ENCODE data around the gene MCF2L2.

Gene MCF2L2

GRCh38 chr3:183161552-183162336 lies 266.7 kb downstream of the MCF2L2 start:
- Histone ChIP-seq H3K27me3 (peaks cover 14% of the 10 kb centered on the region), H3K4me3 (ENCODE audit: low read depth, low read length) (peak overlapping the region; percentile 65), H3K4me1 (no peaks in the 10 kb centered on the region), H3K9me3 (no peaks in the 10 kb centered on the region), H3K36me3 (no peaks in the 10 kb centered on the region)
- DNase-seq, result no peak
- no peak for TF ChIP-seq CTCF (IDR thresholded peaks at IDR 0.05; ENCODE audit: low read depth, low read length)

GRCh38 chr3:183160616-183161015 lies 267.8 kb downstream of the MCF2L2 start:
- Histone ChIP-seq H3K27me3 (peaks cover 14% of the 10 kb centered on the region), H3K4me1 (no peaks in the 10 kb centered on the region), H3K9me3 (no peaks in the 10 kb centered on the region), H3K36me3 (no peaks in the 10 kb centered on the region), H3K4me3 (ENCODE audit: low read depth, low read length) (no peak overlapping the region)
- no peak for TF ChIP-seq CTCF (IDR thresholded peaks at IDR 0.05; ENCODE audit: low read depth, low read length)
- DNase-seq, result no peak

GRCh38 chr3:183159333-183159732 lies 269.1 kb downstream of the MCF2L2 start:
- no peaks in the 10 kb centered on the region for H3K9me3 ChIP-seq
- no peaks in the 10 kb centered on the region for H3K36me3 ChIP-seq
- peaks cover 14% of the 10 kb centered on the region for H3K27me3 ChIP-seq
- DNase-seq, result no peak
- no peaks in the 10 kb centered on the region for H3K4me1 ChIP-seq
- TF ChIP-seq CTCF (IDR thresholded peaks at IDR 0.05; ENCODE audit: low read depth, low read length), result peak; percentile 51
- no peak overlapping the region for H3K4me3 ChIP-seq (ENCODE audit: low read depth, low read length)

GRCh38 chr3:183158551-183159006 lies 269.8 kb downstream of the MCF2L2 start:
- no peak for TF ChIP-seq CTCF (IDR thresholded peaks at IDR 0.05; ENCODE audit: low read depth, low read length)
- H3K27me3 ChIP-seq, result peaks cover 14% of the 10 kb centered on the region
- no peak for DNase-seq

GRCh38 chr3:183158113-183158512 lies 270.3 kb downstream of the MCF2L2 start:
- TF ChIP-seq CTCF (IDR thresholded peaks at IDR 0.05; ENCODE audit: low read depth, low read length), result no peak
- no peak for DNase-seq
- H3K9me3 ChIP-seq, result no peaks in the 10 kb centered on the region
- H3K4me1 ChIP-seq, result no peaks in the 10 kb centered on the region
- H3K4me3 ChIP-seq (ENCODE audit: low read depth, low read length), result no peak overlapping the region
- H3K27me3 ChIP-seq, result peaks cover 13% of the 10 kb centered on the region
- no peaks in the 10 kb centered on the region for H3K36me3 ChIP-seq

More at GRCh38 chr3:183158551-183159006, 269.8 kb downstream of the MCF2L2 start:
- no peaks in the 10 kb centered on the region for H3K4me1 ChIP-seq
- no peaks in the 10 kb centered on the region for H3K9me3 ChIP-seq
- no peak overlapping the region for H3K4me3 ChIP-seq (ENCODE audit: low read depth, low read length)
- no peaks in the 10 kb centered on the region for H3K36me3 ChIP-seq

GRCh38 chr3:183156266-183156665 lies 272.2 kb downstream of the MCF2L2 start:
- H3K4me1 ChIP-seq, result no peaks in the 10 kb centered on the region
- no peak overlapping the region for H3K4me3 ChIP-seq (ENCODE audit: low read depth, low read length)
- no peaks in the 10 kb centered on the region for H3K27me3 ChIP-seq
- H3K36me3 ChIP-seq, result no peaks in the 10 kb centered on the region
- TF ChIP-seq CTCF (IDR thresholded peaks at IDR 0.05; ENCODE audit: low read depth, low read length), result no peak
- no peaks in the 10 kb centered on the region for H3K9me3 ChIP-seq
- DNase-seq, result no peak

Data from BE2C (cell line).